K562 (cell line): ENCODE results near the gene TNIP2. TPM values are rescaled to one million over a fixed set of nuclear protein-coding genes. Genes with fewer than 3 reads are reported as not detected.

Source experiments
- ATAC-seq: fragments of 200-7000 bp; cut with Tn5 transposase; 3 replicates; pipeline ENCODE4 v1.9.1; 2020; ENCODE audit warnings: moderate library complexity
- BruUV-seq: library from RNA; stranded (reverse); fragments of 400-500 nt; replicated peaks from 2 replicates; lab custom pipeline; 2021; lab: Mats Ljungman, UMichigan
- CTCF ChIA-PET: fragments of 300-600 bp; formaldehyde crosslinking; extraction: SDS; loops from one replicate; lab custom pipeline; 2021; ENCODE audit warnings: low intra/inter-chr PET ratio; lab: Yijun Ruan, JAX
- POLR2A ChIA-PET: fragments of 300-600, 350-650 bp; sonication (Branson Sonifier 250); formaldehyde crosslinking; extraction: SDS; loops from one replicate; lab custom pipeline; 2021; ENCODE audit warnings: antibody characterized with exemption, inconsistent platforms; lab: Yijun Ruan, JAX
- DNase-seq, 4 experiments: peaks; one replicate each; pipeline versions ENCODE4 v3.0.0 to v3.0.0-alpha.2; 2011 to 2018; ENCODE audit warnings: low spot score in 3 of 4, mixed read lengths in 3 of 4; ENCODE audit errors: extremely low read depth in 1 of 4
- FAIRE-seq: peaks from 2 replicates; lab custom pipeline; 2011; peaks lifted over from hg19 to GRCh38; lab: Jason Lieb, UNC
- H2AFZ ChIP-seq: 2 replicates; pipeline ENCODE4 v1.6.0; 2011; ENCODE audit warnings: low read depth, low read length, control low read depth, inconsistent platforms
- H3K27ac ChIP-seq: fragments of 200-600 bp; 3 replicates; pipeline ENCODE4 v1.8.0; 2011; ENCODE audit warnings: low read depth, mild to moderate bottlenecking, control low read depth, inconsistent platforms, low read length, moderate library complexity, mixed read lengths; ENCODE audit errors: extremely low read depth
- H3K27me3 ChIP-seq, 2 experiments: fragments of 300-600 bp in 1 of 2; 2 replicates in 1 of 2; 3 replicates in 1 of 2; pipeline versions ENCODE4 v1.6.0 to v1.8.0; 2011; ENCODE audit warnings: inconsistent platforms in 2 of 2, low read length in 2 of 2, mild to moderate bottlenecking in 1 of 2, mixed read lengths in 1 of 2, moderate library complexity in 1 of 2; ENCODE audit not compliant: control insufficient read depth in 2 of 2, insufficient read depth in 2 of 2
- H3K36me3 ChIP-seq: fragments of 300-600 bp; 3 replicates; pipeline ENCODE4 v1.8.0; 2011; ENCODE audit warnings: mild to moderate bottlenecking, low read length, inconsistent platforms; ENCODE audit not compliant: control insufficient read depth, insufficient read depth
- H3K4me1 ChIP-seq, 2 experiments: fragments of 200-600 bp in 1 of 2; replicated peaks in 1 of 2; 2 replicates in 1 of 2; 3 replicates in 1 of 2; pipeline versions ENCODE4 v1.5.1 to v1.8.0; 2011; ENCODE audit warnings: inconsistent platforms in 2 of 2, low read length in 2 of 2, mild to moderate bottlenecking in 1 of 2, mixed read lengths in 1 of 2, moderate library complexity in 1 of 2; ENCODE audit not compliant: control insufficient read depth in 2 of 2, insufficient read depth in 2 of 2
- H3K4me2 ChIP-seq: 2 replicates; pipeline ENCODE4 v1.6.1; 2011; ENCODE audit warnings: low read length, control low read depth, inconsistent platforms, mixed read lengths; ENCODE audit not compliant: insufficient read depth
- H3K4me3 ChIP-seq: fragments of 200-600 bp; sonication (generic), shearing (Covaris generic); 2 replicates; pipeline ENCODE4 v1.5.1; 2016; ENCODE audit warnings: control low read depth, inconsistent platforms
- H3K79me2 ChIP-seq: fragments of 200-600 bp; 3 replicates; pipeline ENCODE4 v1.8.0; 2011; ENCODE audit warnings: low read length, inconsistent platforms; ENCODE audit not compliant: control insufficient read depth, insufficient read depth
- H3K9ac ChIP-seq, 2 experiments: 2 replicates each; pipeline versions ENCODE4 v1.6.0 to v1.6.1; 2011; ENCODE audit warnings: low read depth in 2 of 2, low read length in 2 of 2, control low read depth in 1 of 2, inconsistent platforms in 1 of 2, mild to moderate bottlenecking in 1 of 2, mixed read lengths in 1 of 2; ENCODE audit not compliant: insufficient read depth in 1 of 2
- H3K9me1 ChIP-seq: one replicate; pipeline ENCODE4 v1.6.0; 2011; ENCODE audit warnings: inconsistent platforms, mild to moderate bottlenecking, low read length, moderate library complexity; ENCODE audit not compliant: control insufficient read depth, insufficient read depth
- H3K9me3 ChIP-seq: replicated peaks from 2 replicates; pipeline ENCODE4 v1.5.1; 2011; ENCODE audit warnings: low read depth, low read length, inconsistent platforms; ENCODE audit not compliant: control insufficient read depth, insufficient read depth
- H4K20me1 ChIP-seq: replicated peaks from 2 replicates; pipeline ENCODE4 v1.6.1; 2011; ENCODE audit warnings: low read length, inconsistent platforms, mixed read lengths; ENCODE audit not compliant: control insufficient read depth, insufficient read depth
- EP400 ChIP-seq: fragments of 450-650 bp; IDR thresholded peaks from 2 replicates; pipeline ENCODE4 v1.6.1; 2017; ENCODE audit warnings: antibody characterized with exemption, mild to moderate bottlenecking, moderate library complexity
- FOXO4 ChIP-seq: fragments of 450-650 bp; formaldehyde crosslinking; IDR thresholded peaks from 2 replicates; pipeline ENCODE4 v1.4.0; 2020; ENCODE audit warnings: mild to moderate bottlenecking, moderate library complexity
- HBP1 ChIP-seq: fragments of 450-650 bp; formaldehyde crosslinking; IDR thresholded peaks from 2 replicates; pipeline ENCODE4 v1.4.0; 2022; ENCODE audit warnings: missing genetic modification characterization
- PKNOX1 ChIP-seq: fragments of 450-650 bp; IDR thresholded peaks from 2 replicates; pipeline ENCODE4 v1.6.1; 2016
- POLR2G ChIP-seq: fragments of 200-400 bp; formaldehyde crosslinking; IDR thresholded peaks from 2 replicates; pipeline ENCODE4 v1.6.1; 2017; ENCODE audit warnings: low read depth, mild to moderate bottlenecking, antibody characterized with exemption, low read length, moderate library complexity
- RBFOX2 ChIP-seq: fragments of 200-400 bp; formaldehyde crosslinking; IDR thresholded peaks from 2 replicates; pipeline ENCODE4 v1.6.1; 2017; ENCODE audit warnings: low read depth, mild to moderate bottlenecking, low read length, moderate library complexity
- RNF219 ChIP-seq: fragments of 250-450 bp; sonication (Bioruptor Pico); IDR thresholded peaks from 2 replicates; pipeline ENCODE4 v1.5.0; 2022; ENCODE audit warnings: mild to moderate bottlenecking
- SMARCE1 ChIP-seq: fragments of 450-650 bp; IDR thresholded peaks from 2 replicates; pipeline ENCODE4 v1.7.1; 2016; ENCODE audit warnings: mild to moderate bottlenecking
- TFAP4 ChIP-seq: sonication (generic); formaldehyde crosslinking; IDR thresholded peaks from 2 replicates; pipeline ENCODE4 v1.8.0; 2022; ENCODE audit warnings: missing genetic modification reagents, mild to moderate bottlenecking, moderate library complexity, borderline replicate concordance
- ZKSCAN3 ChIP-seq: fragments of 250-450 bp; sonication (Bioruptor Pico); IDR thresholded peaks from 2 replicates; pipeline ENCODE4 v1.4.0; 2020
- ZNF740 ChIP-seq, 3 experiments: fragments of 200-800 bp in 1 of 3; sonication (Bioruptor generic) in 1 of 3; sonication (generic) in 1 of 3; formaldehyde crosslinking in 1 of 3; IDR thresholded peaks; 2 replicates each; pipeline versions ENCODE4 v1.6.1 to v1.8.0; 2016 to 2022; ENCODE audit warnings: mild to moderate bottlenecking in 2 of 3, missing compliant biosample characterization in 2 of 3, missing genetic modification characterization in 2 of 3, missing genetic modification reagents in 1 of 3
- WGBS: fragments of 100-300 bp; shearing (Covaris generic); methylation state at CpG from one replicate; pipeline ENCODE4 v1.1.6; 2016; ENCODE audit warnings: low coverage, mixed read lengths; ENCODE audit not compliant: insufficient coverage; ENCODE audit errors: missing lambda C conversion rate; 5-methylcytosine and 5-hydroxymethylcytosine counted together
- in situ Hi-C: fragments of 300-500 bp; cut with MboI; formaldehyde crosslinking; loops from 4 replicates; pipeline ENCODE4 v1.15.0; 2018; ENCODE audit warnings: inconsistent platforms, mixed read lengths
- intact Hi-C: fragments of 100-400 bp; cut with micrococcal nuclease; formaldehyde crosslinking; loops from 2 replicates; pipeline ENCODE4 v1.14.2; 2022
- polyA plus RNA-seq, 8 experiments: library from polyadenylated mRNA; depleted of rRNA in 4 of 8; stranded (reverse) in 5 of 8; unstranded in 3 of 8; fragments of >200 nt; fragmentation: Nextera tagmentation in 2 of 8; fragmentation: Illumina TruSeq in 1 of 8; extraction: Ambion mirVana in 2 of 8; extraction: Trizol in 1 of 8; gene quantifications; 2 replicates each; pipeline versions ENCODE4 v1.2.1 to v1.2.3, GENCODE V29; 2011 to 2014; ENCODE audit warnings: inconsistent platforms in 1 of 8, missing spikeins in 1 of 8
- total RNA-seq, 7 experiments: library from RNA; depleted of rRNA in 6 of 7; stranded (reverse); fragments of >200 nt in 6 of 7; fragmentation: Illumina TruSeq in 2 of 7; extraction: Trizol in 2 of 7; gene quantifications; 2 replicates each; pipeline versions ENCODE4 v1.2.1 to v1.2.3, GENCODE V29; 2011 to 2021; ENCODE audit warnings: low replicate concordance in 1 of 7

The TNIP2 gene
- total and polyA plus RNA-seq, 9 of the 15 experiments (the other 6 are each of a cell fraction or from before 2014, with no cell fraction given): 0.61 to 42.6 (median 19.5) TPM

GRCh38 chr4:2798399-2799223 lies 42.5 kb upstream of the TNIP2 start:
- CTCF ChIA-PET: no interaction called here
- no peak overlapping the region for H2AFZ ChIP-seq
- WGBS: 65% methylated on average over 20 of the region's 29 CpGs
- no peaks in the 10 kb centered on the region for H3K27me3 ChIP-seq
- DNase-seq (peak in 2 of 4 experiments; percentile 47 to 49), FAIRE-seq (no peak), ATAC-seq (no peak)
- POLR2A ChIA-PET: interaction anchor here (0.8 to 1.6 kb wide), 2 partner anchors 16 to 202 kb away, joined by 4 read pairs; no protein-coding TSS in a partner anchor
- no peaks in the 10 kb centered on the region; the same call in 2 of the 3 replicates for H3K79me2 ChIP-seq
- in situ Hi-C loops: no loop called here
- no peaks in the 10 kb centered on the region for H3K9me3 ChIP-seq
- no peak overlapping the region for H3K4me3 ChIP-seq
- BruUV-seq: no TSS peak
- H3K27ac ChIP-seq: no peak overlapping the region
- peaks cover 2% of the 10 kb centered on the region for H3K9me1 ChIP-seq
- H4K20me1 ChIP-seq: no peaks in the 10 kb centered on the region
- H3K4me2 ChIP-seq: no peak overlapping the region
- H3K9ac ChIP-seq: peak overlapping the region in 1 of 2 experiments; percentile 81; a peak in 2 of 4 replicates
- peaks cover 31 to 86% of the 10 kb centered on the region in 2 experiments for H3K4me1 ChIP-seq
- intact Hi-C loops: no loop called here
- no peaks in the 10 kb centered on the region for H3K36me3 ChIP-seq
- TF ChIP-seq POLR2G (peak; percentile 41; the same call in 1 of the 2 replicates), HBP1 (CRISPR knock-in tag) (no peak), FOXO4 (no peak), EP400 (no peak), ZNF740 (CRISPR knock-in tag; IDR thresholded peaks at IDR 0.05) (0 out of 2 replicates have a peak, but pooled peaks have one; percentile 48), ZNF740 (tag; IDR thresholded peaks at IDR 0.05) (no peak), SMARCE1 (no peak), RBFOX2 (peak; percentile 35; the same call in 1 of the 2 replicates), RNF219 (CRISPR knock-in tag) (no peak), ZKSCAN3 (CRISPR knock-in tag) (no peak), TFAP4 (CRISPR knock-in tag) (peak; percentile 60; the same call in 1 of the 2 replicates), PKNOX1 (peak; percentile 24; the same call in 1 of the 2 replicates)
